Testis (tissue), 3 donors: ENCODE measurements around the gene DCAF17. TPM values are rescaled to one million over a fixed set of nuclear protein-coding genes. Genes with fewer than 3 reads are reported as not detected.

Experiments
- DNase-seq: peaks from one replicate; pipeline ENCODE4 v3.0.0-alpha.2; 2019
- H3K27ac ChIP-seq, 2 donors: fragments of 200-600 bp; sonication (generic); one replicate each; pipeline ENCODE4 v1.5.1; 2019
- H3K27me3 ChIP-seq: fragments of 200-600 bp; sonication (generic); one replicate; pipeline ENCODE4 v1.5.1; 2019
- H3K36me3 ChIP-seq: fragments of 200-600 bp; sonication (generic); one replicate; pipeline ENCODE4 v1.5.1; 2017; ENCODE audit warnings: low read depth; ENCODE audit errors: missing control alignments
- H3K4me1 ChIP-seq: fragments of 200-600 bp; sonication (generic); one replicate; pipeline ENCODE4 v1.5.1; 2019
- H3K4me3 ChIP-seq, 2 donors: fragments of 200-600 bp; sonication (generic); one replicate each; pipeline ENCODE4 v1.5.1; 2017 to 2019
- H3K9me3 ChIP-seq: fragments of 200-600 bp; sonication (generic); one replicate; pipeline ENCODE4 v1.5.1; 2017
- CTCF ChIP-seq, 3 experiments: fragments of 450-650 bp in 2 of 3; fragments of 200-600 bp in 1 of 3; sonication (generic) in 1 of 3; IDR thresholded peaks; one replicate each; pipeline ENCODE4 v1.5.1; 2016 to 2019; ENCODE audit warnings: antibody characterized with exemption in 3 of 3, mild to moderate bottlenecking in 2 of 3, moderate library complexity in 1 of 3
- POLR2A ChIP-seq: fragments of 450-650 bp; IDR thresholded peaks from one replicate; pipeline ENCODE4 v1.6.1; 2017; ENCODE audit warnings: antibody characterized with exemption, mild to moderate bottlenecking, moderate library complexity
- whole genome bisulfite sequencing, 2 donors: methylation state at CpG; one replicate each; pipeline ENCODE4 v1.1.5; 2018; 5-methylcytosine and 5-hydroxymethylcytosine counted together
- intact Hi-C: fragments of 100-400 bp; cut with DNase I; formaldehyde crosslinking; loops from one replicate; pipeline ENCODE4 v1.15.1; 2023; ENCODE audit warnings: low total_unique reads
- polyA plus RNA-seq: library from polyadenylated mRNA; stranded (reverse); fragments of 350-450 nt; fragmentation: Illumina TruSeq; extraction: RNeasy Lipid Tissue Mini Kit (QIAGEN cat#74804); gene quantifications from one replicate; pipeline ENCODE4 v1.2.3, GENCODE V29; 2014; ENCODE audit warnings: low read depth, low replicate concordance; ENCODE audit not compliant: insufficient read depth
- total RNA-seq, 2 donors: library from RNA; depleted of rRNA; stranded (reverse); fragments of >200 nt; gene quantifications; one replicate each; pipeline ENCODE4 v1.2.3, GENCODE V29; 2016

DCAF17 gene
- total and polyA plus RNA-seq, 3 donors from 2014 or later: 15.7 to 29.2 (median 24.4) TPM

- Histone ChIP-seq H3K27ac (no peak overlapping the region), H3K36me3 (no peaks in the 10 kb centered on the region), H3K27me3 (no peaks in the 10 kb centered on the region), H3K4me3 (no peak overlapping the region), H3K9me3 (no peaks in the 10 kb centered on the region), H3K4me1 (no peaks in the 10 kb centered on the region)
- intact Hi-C loops: no loop called here
- DNase-seq: no peak
- TF ChIP-seq POLR2A (no peak), CTCF (IDR thresholded peaks at IDR 0.05) (no peak)
- WGBS, 2 donors: 79 to 84% methylated on average over 3 of the region's 3 CpGs
Observed at GRCh38 chr2:171400395-171400794, 33.6 kb upstream of the DCAF17 start.

GRCh38 chr2:171401947-171402346 is 32.1 kb upstream of the DCAF17 start:
- Histone ChIP-seq H3K4me3 (no peak overlapping the region), H3K36me3 (no peaks in the 10 kb centered on the region), H3K9me3 (no peaks in the 10 kb centered on the region), H3K27me3 (no peaks in the 10 kb centered on the region), H3K27ac (no peak overlapping the region), H3K4me1 (no peaks in the 10 kb centered on the region)
- no peak for DNase-seq
- intact Hi-C loops: no loop called here
- no peak for TF ChIP-seq POLR2A
- no peak for TF ChIP-seq CTCF (IDR thresholded peaks at IDR 0.05)
- 80 to 97% methylated on average over 1 of the region's 1 CpG for WGBS, 2 donors

- Histone ChIP-seq H3K4me3 (no peak overlapping the region), H3K9me3 (no peaks in the 10 kb centered on the region), H3K27me3 (no peaks in the 10 kb centered on the region), H3K4me1 (no peaks in the 10 kb centered on the region), H3K36me3 (no peaks in the 10 kb centered on the region), H3K27ac (no peak overlapping the region)
- TF ChIP-seq POLR2A (no peak), CTCF (IDR thresholded peaks at IDR 0.05) (no peak)
- intact Hi-C loops: no loop called here
- no peak for DNase-seq
- WGBS, 2 donors: 66 to 71% methylated on average over 4 of the region's 4 CpGs
Observed at GRCh38 chr2:171402906-171403580, 31.0 kb upstream of the DCAF17 start.

GRCh38 chr2:171404261-171404660 is 29.8 kb upstream of the DCAF17 start:
- no peak overlapping the region for H3K4me3 ChIP-seq
- no peak for DNase-seq
- WGBS, 2 donors: 87 to 94% methylated on average over 5 of the region's 5 CpGs
- intact Hi-C loops: no loop called here
- TF ChIP-seq POLR2A (no peak), CTCF (IDR thresholded peaks at IDR 0.05) (no peak)
- H3K9me3 ChIP-seq: no peaks in the 10 kb centered on the region
- no peaks in the 10 kb centered on the region for H3K27me3 ChIP-seq
- H3K36me3 ChIP-seq: no peaks in the 10 kb centered on the region
- no peak overlapping the region for H3K27ac ChIP-seq
- no peaks in the 10 kb centered on the region for H3K4me1 ChIP-seq

GRCh38 chr2:171404719-171405118 is 29.3 kb upstream of the DCAF17 start:
- Histone ChIP-seq H3K9me3 (no peaks in the 10 kb centered on the region), H3K27ac (no peak overlapping the region), H3K4me1 (no peaks in the 10 kb centered on the region), H3K27me3 (no peaks in the 10 kb centered on the region), H3K36me3 (no peaks in the 10 kb centered on the region), H3K4me3 (no peak overlapping the region)
- DNase-seq: no peak
- 98 to 99% methylated on average over 2 of the region's 2 CpGs for WGBS, 2 donors
- intact Hi-C loops: no loop called here
- TF ChIP-seq POLR2A (no peak), CTCF (IDR thresholded peaks at IDR 0.05) (no peak)
